ENCODE measurements around the gene TREML2.

TREML2 gene

DNA sequence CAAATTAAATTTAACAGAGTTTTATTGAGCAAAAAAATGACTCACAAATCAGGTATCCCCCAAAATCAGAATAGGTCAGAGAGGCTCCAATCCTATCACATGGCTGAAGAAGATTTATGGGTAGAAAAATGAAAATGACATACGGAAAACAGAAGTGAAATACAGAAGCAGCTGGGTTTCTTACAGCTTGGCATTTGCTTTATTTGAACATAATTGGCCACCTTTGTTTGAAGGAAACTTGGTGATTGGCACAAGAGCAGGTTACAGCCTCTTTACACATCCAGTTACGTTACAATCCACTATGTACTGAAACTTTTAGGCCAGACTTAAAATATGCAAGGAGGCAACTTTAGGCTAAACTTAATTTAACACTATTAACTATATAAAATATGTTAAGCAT lies 26.3 kb downstream of the TREML2 start:
- no peak for DNase-seq

DNA sequence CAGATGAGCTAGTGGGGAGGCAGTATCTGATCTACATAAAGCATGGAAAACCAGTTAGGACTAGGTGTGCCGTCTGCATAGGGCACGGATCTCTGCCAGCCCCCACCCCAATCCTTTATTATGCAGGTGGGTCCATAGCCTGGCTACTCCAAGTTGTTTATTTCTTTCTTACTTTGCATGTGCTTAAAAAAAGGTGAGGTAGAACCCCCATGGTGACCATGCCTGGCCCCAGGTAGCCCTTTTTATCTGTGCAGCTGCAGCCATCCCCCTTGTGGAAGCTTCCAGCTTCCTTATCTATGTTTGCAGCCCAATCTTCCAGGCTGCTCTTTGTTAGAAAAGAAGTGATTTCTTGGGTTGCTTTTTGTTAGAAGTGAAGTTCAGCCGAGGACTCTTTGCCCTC lies 29.0 kb downstream of the TREML2 start:
- DNase-seq: no peak

DNA sequence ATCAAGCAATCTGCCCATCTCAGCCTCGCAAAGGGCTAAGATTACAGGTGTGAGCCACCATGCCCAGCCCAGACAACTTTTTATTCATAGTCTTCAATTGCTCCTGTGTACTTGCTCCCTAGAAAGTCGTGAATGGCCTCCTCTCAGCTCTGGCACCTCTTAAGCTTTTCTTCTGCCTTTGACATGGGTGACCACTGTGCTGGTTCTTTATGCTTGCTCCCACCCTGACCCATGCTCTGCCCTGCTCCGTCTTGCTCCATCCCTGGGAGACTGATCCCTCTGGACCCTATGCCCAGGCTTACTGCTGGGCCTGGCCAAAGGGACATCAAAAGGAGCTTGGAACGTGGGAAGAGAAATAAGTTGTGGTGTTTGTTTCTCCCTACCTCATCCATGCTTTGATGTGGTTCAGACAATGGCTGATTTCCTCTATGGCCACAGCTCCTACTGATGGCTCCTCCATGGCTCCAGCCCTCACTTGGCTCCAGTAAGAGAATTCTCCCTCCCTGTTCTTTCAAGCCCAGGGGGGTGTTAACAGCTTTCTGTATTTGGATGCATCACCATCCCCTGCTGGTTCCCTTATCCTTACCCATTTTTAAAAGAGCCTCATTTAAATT lies 30.3 kb downstream of the TREML2 start:
- DNase-seq: no peak

DNA sequence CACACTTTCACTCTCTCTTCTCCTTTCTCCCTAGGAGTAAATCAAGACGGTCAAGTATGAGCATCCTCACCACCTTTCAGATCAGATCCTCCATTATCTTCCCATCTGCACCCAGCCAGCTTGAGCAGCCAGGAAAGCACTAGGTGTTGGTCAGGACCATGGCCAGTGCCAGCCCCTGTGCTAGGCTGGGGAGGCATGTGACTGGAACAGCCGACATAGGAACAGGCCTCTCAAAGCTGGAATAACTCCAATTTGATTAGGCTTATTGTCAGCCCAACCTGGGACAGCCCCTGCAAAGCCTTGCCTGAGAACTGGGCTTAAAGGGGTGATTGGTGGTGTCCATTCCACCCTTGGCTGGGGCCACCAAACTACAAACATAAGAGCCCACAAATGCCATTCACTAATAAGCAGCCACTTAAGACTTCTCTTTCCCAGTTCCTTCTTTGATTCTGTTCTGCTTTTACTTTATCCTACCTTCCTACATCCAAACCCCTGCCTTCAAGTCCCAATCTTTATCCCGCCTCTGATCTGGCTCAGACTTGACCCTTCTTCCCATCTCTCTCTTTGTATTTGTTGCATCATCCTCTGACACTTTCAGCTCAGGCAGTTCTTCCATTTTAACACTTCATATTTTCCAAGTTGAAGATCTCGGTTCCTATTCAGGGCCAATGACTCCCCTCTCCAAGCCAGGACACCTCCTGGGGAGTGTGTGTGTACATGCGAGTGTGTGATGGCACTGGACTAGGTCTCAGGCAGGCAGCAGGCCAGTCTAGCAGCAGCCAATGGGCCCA lies 33.6 kb downstream of the TREML2 start:
- no peak for DNase-seq

DNA sequence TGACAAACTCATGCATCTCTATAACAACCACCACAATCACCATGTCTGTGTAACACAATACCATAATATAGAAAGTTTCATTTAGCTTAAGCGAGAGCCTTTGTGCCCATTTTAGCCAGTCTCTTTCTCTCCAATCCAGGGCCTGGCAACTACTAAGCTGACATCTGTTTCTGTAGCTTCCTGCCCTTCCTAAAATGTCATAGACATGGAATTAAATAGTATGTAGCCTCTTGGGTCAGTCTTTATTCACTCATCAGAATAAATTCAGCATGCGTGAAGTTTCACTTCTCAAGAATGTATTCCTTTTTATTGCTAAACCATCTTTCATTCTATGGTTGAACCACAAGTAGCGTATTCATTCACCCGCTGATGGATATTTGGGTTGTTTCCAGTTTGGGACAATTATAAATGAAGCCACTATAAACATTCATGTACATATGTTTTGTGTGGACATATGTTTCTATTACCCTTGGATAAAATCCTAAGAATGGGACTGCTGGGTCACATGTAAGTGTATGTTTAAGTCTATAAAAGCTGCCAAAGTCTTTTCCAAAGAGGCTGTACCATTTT lies 36.3 kb downstream of the TREML2 start:
- DNase-seq: no peak

DNA sequence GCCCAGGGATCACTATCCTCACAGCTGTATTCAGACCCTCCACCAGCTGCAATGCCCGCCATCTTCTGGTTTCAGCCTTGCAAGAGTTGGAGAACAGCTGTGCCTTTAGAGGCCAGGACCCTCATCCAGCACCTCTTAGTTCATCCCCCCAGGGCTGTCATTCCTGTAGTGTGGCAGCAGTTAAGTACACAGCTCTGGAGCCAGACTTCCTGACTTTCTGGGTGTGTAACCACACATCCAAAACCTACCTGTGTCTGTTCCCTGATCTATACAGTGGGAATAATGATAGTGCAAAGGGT lies 37.6 kb downstream of the TREML2 start:
- DNase-seq: no peak

DNA sequence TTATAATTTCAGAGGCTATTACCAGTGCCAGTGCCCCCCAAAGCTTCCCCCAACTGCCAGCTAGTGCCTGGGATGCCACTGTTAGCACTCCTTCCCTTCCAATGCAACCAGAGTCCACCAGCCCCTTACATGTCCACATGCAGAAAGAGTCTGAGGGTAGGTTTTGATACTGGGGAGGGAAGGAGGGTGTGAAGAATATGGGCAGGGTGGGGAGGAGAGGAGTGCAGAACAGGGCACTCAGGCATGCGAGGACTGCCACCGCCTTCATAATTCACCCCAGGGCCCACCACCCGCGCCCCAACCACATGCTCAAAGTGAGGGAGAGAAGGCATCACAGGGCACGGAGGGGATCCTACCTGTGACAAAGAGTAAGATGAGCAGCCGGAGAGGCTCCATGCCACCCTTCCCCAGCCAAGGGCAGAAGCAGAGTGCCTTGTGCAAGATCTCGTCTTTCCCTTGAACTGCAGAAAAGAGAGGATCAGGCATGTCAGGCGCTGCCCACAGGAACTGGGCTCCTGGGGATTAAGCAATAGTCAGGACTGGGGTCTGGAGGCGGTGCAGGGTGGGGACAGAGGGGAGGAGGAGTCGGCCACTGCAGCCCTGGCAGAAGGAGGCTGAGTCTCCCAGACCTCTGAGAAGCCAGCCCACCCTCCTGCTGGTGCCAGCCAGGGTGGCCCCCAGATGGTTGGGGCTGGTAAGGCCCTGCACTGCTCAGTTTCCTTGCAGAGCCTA lies 38.1 kb downstream of the TREML2 start, which contains the start of gene TREM2:
Gene TREM2 (minus strand): TSS at position 430 of the 732 bp plus-strand sequence. CDS start 34 bp downstream, at position 396.
- no peak for DNase-seq

DNA sequence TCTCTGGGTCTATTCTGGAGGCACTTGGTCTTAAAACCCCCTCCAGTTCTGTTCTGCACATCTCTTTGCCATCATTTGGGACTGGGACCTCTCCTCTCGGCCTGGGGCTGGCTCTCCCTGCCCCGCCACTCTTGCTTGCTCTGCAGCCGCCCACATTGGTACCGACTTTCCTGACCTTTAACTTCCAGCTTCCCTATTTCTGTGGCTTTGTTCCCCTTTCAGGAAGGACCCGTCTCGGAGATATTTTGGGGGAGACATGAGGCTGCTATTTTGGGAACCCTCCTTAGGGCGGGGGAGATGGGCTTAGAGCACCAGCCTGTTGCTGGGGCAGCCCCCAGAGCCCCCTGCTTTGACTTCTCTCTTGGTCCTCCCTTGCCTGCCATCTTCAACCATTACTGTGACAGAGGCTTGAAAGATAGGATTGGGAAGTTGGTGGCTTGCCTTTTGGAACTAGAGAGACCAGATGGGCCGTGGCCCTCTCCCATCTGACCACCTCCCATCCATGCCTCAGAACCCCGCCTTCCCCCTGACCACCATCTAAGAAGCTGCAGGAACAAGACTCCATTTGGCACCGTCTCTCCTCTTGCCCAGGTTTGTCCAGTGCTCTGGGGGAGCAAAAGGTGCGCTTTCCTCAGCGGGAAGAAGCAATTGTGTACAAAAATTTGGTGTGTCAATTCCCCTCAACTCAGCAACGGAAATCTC lies 38.9 kb downstream of the TREML2 start:
- peak; percentile 5 for DNase-seq

DNA sequence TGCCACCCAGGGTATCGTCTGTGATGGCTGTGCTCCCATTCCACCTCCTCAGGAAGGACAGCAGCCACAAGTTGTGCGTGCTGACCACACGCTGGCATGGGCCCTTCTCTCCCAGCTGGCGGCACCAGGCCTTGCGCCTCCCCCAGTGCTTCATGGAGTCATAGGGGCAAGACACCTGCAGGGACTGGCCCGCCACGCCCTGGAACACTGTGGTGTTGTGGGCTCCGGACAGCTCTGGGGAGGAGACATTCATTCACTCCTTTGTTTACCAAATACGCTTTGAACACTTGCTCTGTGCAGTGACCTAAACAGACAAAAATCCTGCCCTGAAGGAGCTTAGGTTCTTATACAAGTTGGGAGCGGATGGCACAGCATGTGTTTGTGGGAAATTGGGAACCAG lies 39.6 kb downstream of the TREML2 start:
- DNase-seq: no peak

DNA sequence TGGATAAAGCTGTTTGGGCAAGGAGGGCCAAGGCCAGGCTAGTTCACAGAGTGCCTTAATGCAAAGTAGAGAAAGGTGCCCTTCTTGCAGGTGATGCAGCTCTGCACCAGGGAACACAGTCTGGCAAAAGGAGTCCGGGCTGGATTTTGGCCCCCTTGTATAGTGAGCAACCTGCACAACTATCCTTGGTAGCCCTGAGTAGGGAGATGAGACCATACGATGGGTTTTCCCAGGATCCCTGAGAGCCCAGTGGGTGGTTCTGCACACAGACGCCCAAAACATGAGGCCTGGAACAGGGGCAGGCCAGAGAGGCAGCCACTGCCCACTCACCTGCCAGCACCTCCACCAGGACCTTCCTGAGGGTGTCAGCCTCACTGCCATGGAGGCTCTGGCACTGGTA lies 40.0 kb downstream of the TREML2 start:
- DNase-seq: no peak

DNA sequence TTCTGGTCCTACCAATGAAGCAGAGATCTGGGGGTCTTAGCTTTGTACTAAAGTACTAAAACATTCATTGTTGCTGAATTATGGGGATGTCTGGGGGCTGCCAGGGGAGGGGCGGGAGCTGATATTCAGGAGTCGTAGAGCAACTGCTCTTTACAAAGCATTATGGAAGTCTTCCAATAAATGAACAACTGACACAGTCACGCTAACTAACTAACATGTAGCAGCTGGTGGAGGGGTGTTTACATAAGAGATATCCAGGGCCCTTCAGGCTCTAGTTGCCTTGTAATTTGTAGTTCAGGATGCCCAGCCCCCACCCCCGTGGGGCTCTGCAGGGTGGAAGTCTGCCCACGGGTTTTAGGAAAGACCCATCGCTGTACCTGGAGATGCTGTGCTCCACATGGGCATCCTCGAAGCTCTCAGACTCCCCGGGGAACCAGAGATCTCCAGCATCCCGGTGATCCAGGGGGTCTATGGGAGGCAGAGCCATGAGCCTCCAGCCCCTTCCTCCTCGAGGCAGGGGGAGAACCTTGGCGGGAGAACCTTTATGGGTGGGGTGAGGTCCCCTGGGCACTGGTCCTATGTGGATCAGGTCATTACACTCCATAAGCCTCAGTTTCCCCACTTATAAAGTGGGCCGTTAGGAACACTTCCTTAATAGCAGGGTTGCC lies 41.4 kb downstream of the TREML2 start:
- DNase-seq: no peak

DNA sequence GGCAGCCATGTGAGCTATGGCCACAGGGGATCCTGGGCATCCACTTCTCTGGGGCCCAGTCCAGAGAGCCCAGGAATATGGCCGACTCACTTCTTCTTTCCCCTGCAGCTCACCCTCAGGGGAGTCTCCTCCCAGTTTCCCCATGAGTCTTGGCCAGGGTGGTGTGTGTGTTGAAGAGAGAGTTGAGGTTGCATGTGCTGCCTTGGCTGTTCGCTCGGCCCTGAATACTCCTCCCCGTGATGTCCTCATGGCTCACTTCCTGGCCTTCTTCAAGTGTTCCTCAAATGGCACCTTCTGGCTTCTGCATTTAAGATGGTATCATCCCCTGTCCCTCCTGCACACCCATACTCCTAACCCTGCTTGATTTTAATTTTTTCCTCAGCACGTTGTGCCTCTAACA lies 43.6 kb downstream of the TREML2 start:
- DNase-seq: peak; percentile 26

DNA sequence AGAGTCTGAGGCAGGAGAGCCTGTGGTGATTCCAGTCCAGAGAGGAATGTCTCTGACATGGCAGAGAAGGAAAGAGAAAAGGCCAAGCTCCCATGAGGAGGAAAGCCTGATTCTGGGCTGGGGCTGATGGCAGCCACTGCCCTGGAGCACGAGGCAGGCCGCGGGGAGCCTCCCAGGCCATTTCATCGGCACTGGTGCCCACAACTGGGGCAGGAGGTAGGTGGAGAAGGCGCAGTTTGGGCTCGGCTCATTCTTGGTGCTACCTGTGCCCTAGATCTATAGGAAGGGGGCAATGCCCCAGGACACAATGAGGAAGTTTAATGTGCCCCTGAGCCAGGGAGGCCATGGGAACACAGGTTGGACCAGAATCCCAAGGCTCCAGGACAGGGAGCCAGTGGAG lies 44.2 kb downstream of the TREML2 start:
- DNase-seq: no peak

DNA sequence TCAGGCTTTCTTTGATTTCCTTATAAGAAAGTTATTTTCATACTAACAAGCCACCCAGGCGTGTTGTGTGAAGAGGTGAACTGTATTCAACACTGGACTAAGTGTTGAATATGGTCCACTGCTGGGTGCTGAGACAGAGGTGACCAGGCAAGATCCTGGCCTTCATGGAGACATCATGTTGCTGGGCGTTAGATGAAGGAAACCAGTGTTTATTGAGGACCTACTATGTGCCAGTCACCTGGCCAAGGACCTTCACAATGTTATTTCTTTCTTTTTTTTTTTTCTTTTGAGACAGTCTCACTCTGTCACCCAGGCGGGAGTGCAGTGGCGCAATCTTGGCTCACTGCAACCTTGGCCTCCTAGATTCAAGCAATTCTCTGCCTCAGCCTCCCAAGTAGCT lies 44.9 kb downstream of the TREML2 start:
- no peak for DNase-seq

DNA sequence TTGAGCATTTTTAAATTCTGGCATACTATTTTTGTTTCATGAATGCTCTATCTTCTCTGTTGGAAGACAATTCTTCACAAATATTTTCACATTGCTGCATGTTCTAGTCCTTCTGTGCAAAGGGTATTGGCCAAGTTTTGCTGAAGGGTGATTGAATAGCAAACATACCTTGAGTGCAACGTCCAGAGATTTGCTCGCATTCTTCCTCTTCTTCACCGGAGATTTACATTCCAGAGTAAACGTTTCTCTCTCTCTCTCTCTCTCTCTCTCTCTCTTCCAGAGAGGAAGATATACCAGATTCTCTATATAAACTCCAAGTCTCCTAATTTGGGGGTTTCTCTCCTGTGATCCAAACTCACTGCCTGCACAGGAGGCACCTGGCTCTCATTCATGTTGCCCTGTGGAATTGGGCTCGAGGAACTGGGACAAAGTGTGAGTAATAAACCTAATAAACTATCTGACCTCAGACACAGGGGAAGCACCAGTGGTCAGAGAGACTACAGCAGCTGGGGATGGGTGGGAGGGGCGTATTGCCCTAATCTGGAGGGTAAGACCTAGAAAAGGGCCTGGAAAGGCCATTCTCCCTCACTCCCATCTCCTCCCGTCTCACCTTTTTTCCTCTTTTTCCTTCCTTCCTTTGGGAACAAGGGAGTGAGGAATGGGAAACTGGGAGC lies 45.7 kb downstream of the TREML2 start:
- no peak for DNase-seq

DNA sequence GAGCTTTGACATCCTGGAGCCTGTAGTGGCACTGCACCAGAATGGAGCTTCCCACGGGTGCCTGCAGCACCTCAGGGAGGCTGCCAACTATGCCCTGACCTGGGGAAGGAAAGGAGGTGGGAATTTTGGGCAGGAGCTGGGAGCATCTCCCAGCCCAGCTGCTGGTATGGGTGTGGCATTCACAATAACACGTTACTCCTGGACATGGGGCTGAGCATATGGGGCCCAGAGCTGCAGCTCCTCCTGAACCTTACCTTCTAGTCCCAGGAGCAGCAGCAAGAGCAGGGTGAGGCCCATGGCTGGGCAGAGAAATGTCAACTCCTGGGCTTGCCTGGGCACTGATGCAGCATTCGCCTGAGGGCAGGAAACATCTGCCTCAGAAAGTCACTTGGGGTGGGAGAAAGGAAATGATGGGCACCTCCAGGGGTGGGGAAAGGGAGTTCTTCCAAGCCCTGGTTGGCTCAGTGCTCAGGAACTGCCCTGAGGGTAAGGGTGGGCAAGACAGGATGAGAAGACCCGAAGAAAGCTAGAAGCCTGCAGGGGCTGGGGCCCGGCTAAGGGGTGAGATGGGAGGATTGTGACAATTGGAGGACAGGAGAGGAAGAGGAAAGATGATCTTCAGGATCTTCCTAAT lies 46.8 kb downstream of the TREML2 start, which contains the start of gene TREML1:
Gene TREML1 (minus strand): TSS at position 356 of the 634 bp plus-strand sequence. CDS start 59 bp downstream, at position 297.
- no peak for DNase-seq

DNA sequence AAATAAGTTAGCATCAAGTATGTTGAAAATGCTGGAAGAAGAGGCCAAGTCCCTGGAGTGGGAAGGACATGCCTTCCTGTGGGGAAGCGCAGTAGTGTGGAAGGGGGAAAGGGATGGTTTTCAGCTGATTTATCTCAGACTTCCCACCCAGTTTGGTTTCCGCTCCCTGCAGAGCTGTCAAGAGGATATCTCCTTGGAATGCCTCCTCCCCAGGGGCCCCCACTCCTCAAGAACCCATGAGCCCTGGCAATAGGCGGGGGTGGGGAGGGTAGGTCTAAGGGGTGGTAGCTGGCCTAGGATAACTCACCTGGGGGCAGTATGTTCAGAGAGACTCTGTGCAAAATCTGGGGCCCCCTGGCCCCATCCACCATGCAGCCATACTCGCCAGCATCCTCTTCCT lies 47.5 kb downstream of the TREML2 start:
- DNase-seq: no peak

DNA sequence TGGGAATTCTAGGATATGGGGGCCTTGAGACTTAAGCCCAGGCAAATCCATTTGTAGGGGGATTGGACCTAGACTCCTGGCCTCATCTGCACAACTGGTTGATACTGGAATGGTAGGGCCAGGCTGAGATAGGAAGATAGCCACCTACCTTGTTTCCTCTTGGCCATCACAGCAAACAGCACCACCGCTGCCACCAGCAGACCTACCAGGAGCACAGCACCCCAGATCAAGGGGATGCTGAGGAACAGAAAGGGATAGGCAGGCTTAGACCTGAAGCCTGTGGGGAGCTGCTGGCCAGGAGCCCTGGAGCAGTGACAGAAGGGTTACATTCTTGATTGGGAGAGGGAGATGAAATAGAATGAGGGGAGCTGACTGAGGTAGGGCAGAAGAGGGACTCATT lies 50.3 kb downstream of the TREML2 start:
- no peak for DNase-seq

DNA sequence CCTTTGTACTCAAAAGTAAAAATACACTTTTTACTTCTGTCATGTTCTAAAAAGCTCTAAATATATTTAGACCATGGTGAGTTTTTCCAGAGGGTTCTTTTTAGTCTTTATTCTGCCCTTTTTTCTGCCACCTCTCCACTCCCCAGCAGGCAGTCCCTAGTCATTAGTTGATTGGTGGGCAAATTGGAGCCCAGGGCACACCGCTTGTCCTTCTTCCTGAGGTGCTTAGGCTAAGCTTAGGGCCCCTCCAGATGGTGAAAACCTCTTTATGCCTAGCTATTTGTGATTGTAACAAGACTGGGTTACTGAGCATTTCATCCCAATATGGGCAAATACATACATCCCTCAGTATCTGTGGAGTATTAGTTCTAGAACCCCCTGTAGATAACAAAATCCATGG lies 53.0 kb downstream of the TREML2 start:
- DNase-seq: no peak
